ENCODE results near the gene GALNT6.
"Not testable (repeated sequence)": the region's sequence is repeated elsewhere in the genome, so short reads cannot be mapped to it uniquely, and the experiment has no call there.

GALNT6 gene

GRCh38 chr12:51351913-51352532 lies 39.2 kb downstream of the GALNT6 start:
- DNase-seq (ENCODE audit: low spot score) = peak; percentile 56

- no peak for DNase-seq (ENCODE audit: low spot score)
Observed at GRCh38 chr12:51349026-51349425, 42.2 kb downstream of the GALNT6 start.

- DNase-seq (ENCODE audit: low spot score) = no peak
Observed at GRCh38 chr12:51348116-51348515, 43.1 kb downstream of the GALNT6 start.

- no peak for DNase-seq (ENCODE audit: low spot score)
Observed at GRCh38 chr12:51346581-51346980, 44.6 kb downstream of the GALNT6 start, which contains the start of gene CELA1. CELA1 (minus strand) TSS chr12:51346679; CDS start chr12:51346638, 41 bp downstream.

- DNase-seq (ENCODE audit: low spot score) = peak; percentile 12
Observed at GRCh38 chr12:51345681-51346080, 45.5 kb downstream of the GALNT6 start.

GRCh38 chr12:51343201-51343600 lies 48.0 kb downstream of the GALNT6 start:
- DNase-seq (ENCODE audit: low spot score) = no peak

- DNase-seq (ENCODE audit: low spot score) = no peak
Observed at GRCh38 chr12:51342416-51342815, 48.8 kb downstream of the GALNT6 start.

GRCh38 chr12:51341251-51342007 lies 49.8 kb downstream of the GALNT6 start:
- DNase-seq (ENCODE audit: low spot score) = peak; percentile 79

- no peak for DNase-seq (ENCODE audit: low spot score)
Observed at GRCh38 chr12:51339750-51340149, 51.5 kb downstream of the GALNT6 start.

GRCh38 chr12:51337336-51337735 lies 53.9 kb downstream of the GALNT6 start:
- not testable (repeated sequence) for DNase-seq (ENCODE audit: low spot score)

GRCh38 chr12:51335931-51336330 lies 55.3 kb downstream of the GALNT6 start:
- DNase-seq (ENCODE audit: low spot score) = no peak

- peak; percentile 28 for DNase-seq (ENCODE audit: low spot score)
Observed at GRCh38 chr12:51334764-51335163, 56.4 kb downstream of the GALNT6 start.

- DNase-seq (ENCODE audit: low spot score) = no peak
Observed at GRCh38 chr12:51333536-51333935, 57.7 kb downstream of the GALNT6 start.

- no peak for DNase-seq (ENCODE audit: low spot score)
Observed at GRCh38 chr12:51330186-51330585, 61.0 kb downstream of the GALNT6 start.

- DNase-seq (ENCODE audit: low spot score) = no peak
Observed at GRCh38 chr12:51329742-51330141, 61.5 kb downstream of the GALNT6 start.

- no peak for DNase-seq (ENCODE audit: low spot score)
Observed at GRCh38 chr12:51328587-51328986, 62.6 kb downstream of the GALNT6 start.

GRCh38 chr12:51326698-51327439 lies 64.3 kb downstream of the GALNT6 start:
- DNase-seq (ENCODE audit: low spot score) = peak; percentile 55

- DNase-seq (ENCODE audit: low spot score) = no peak
Observed at GRCh38 chr12:51324953-51325352, 66.3 kb downstream of the GALNT6 start.

GRCh38 chr12:51323966-51324895 lies 67.0 kb downstream of the GALNT6 start, which contains the start of gene BIN2:
BIN2 (minus strand) TSS chr12:51324174; CDS start chr12:51324102, 72 bp downstream.
- no peak for DNase-seq (ENCODE audit: low spot score)

GRCh38 chr12:51323317-51323960 lies 67.8 kb downstream of the GALNT6 start:
- DNase-seq (ENCODE audit: low spot score) = no peak

GRCh38 chr12:51322452-51322851 lies 68.8 kb downstream of the GALNT6 start:
- no peak for DNase-seq (ENCODE audit: low spot score)
